HCT116 (cell line): ENCODE measurements around the gene TIGD2. TPM values are rescaled to one million over a fixed set of nuclear protein-coding genes. Genes with fewer than 3 reads are reported as not detected.

Source experiments
- ATAC-seq: fragments of 200-7000 bp; cut with Tn5 transposase; 2 replicates; pipeline ENCODE4 v1.9.1; 2020; ENCODE audit warnings: mild to moderate bottlenecking, moderate library complexity
- BruUV-seq: library from RNA; stranded (reverse); fragments of 400-500 nt; replicated peaks from 2 replicates; lab custom pipeline; 2021; lab: Mats Ljungman, UMichigan
- CTCF ChIA-PET: fragments of 300-600 bp; sonication (Branson Sonifier 250); formaldehyde crosslinking; loops from one replicate; lab custom pipeline; 2021; ENCODE audit warnings: antibody characterized with exemption; lab: Charles Lee
- POLR2A ChIA-PET: fragments of 300-600, 350-600 bp; sonication (Branson Sonifier 250); formaldehyde crosslinking; loops from one replicate; lab custom pipeline; 2021; ENCODE audit warnings: antibody characterized with exemption; lab: Charles Lee
- RAD21 ChIA-PET, 2 experiments: fragments of 300-600 bp; sonication (Branson Sonifier 250); formaldehyde crosslinking; loops; one replicate each; lab custom pipeline; 2023; ENCODE audit warnings: low total read pairs in 2 of 2; ENCODE audit not compliant: uncharacterized antibody in 2 of 2, unreplicated experiment in 2 of 2, low non-redundant PET in 1 of 2; lab: Charles Lee
- DNase-seq: peaks from one replicate; pipeline ENCODE4 v3.0.0-alpha.2; 2010; ENCODE audit warnings: low read depth, low spot score
- H2AFZ ChIP-seq: fragments of 200-600 bp; shearing (Covaris generic), sonication (generic); 2 replicates; pipeline ENCODE4 v1.6.1; 2017; ENCODE audit warnings: low read depth, mixed run types, mixed read lengths, antibody characterized with exemption, low read length; ENCODE audit not compliant: poor library complexity, severe bottlenecking
- H3K27ac ChIP-seq: 2 replicates; pipeline ENCODE4 v1.5.1; 2012; ENCODE audit warnings: low read depth, low read length
- H3K27me3 ChIP-seq: fragments of 200-600 bp; sonication (generic); 2 replicates; pipeline ENCODE4 v1.6.1; 2016; ENCODE audit warnings: mixed run types, low read length, mixed read lengths; ENCODE audit not compliant: insufficient read depth
- H3K36me3 ChIP-seq, 2 experiments: fragments of 200-500 bp in 1 of 2; fragments of 200-600 bp in 1 of 2; sonication (Bioruptor generic) in 1 of 2; sonication (generic) in 1 of 2; 2 replicates each; pipeline versions ENCODE4 v1.5.1 to v1.6.1; 2014 to 2016; ENCODE audit warnings: low read length in 2 of 2, inconsistent platforms in 1 of 2, mixed read lengths in 1 of 2, mixed run types in 1 of 2; ENCODE audit not compliant: insufficient read depth in 2 of 2, control insufficient read depth in 1 of 2
- H3K4me1 ChIP-seq, 2 experiments: fragments of 200-600 bp in 1 of 2; sonication (generic) in 1 of 2; 2 replicates each; pipeline versions ENCODE4 v1.5.1 to v1.6.1; 2012 to 2017; ENCODE audit warnings: low read length in 2 of 2, inconsistent platforms in 1 of 2, mild to moderate bottlenecking in 1 of 2, mixed read lengths in 1 of 2, mixed run types in 1 of 2, moderate library complexity in 1 of 2; ENCODE audit not compliant: insufficient read depth in 2 of 2, control insufficient read depth in 1 of 2
- H3K4me2 ChIP-seq: fragments of 200-600 bp; sonication (generic); 2 replicates; pipeline ENCODE4 v1.6.1; 2017; ENCODE audit warnings: mixed run types, low read length, mixed read lengths
- H3K4me3 ChIP-seq, 2 experiments: fragments of 200-600 bp in 1 of 2; sonication (generic) in 1 of 2; replicated peaks in 1 of 2; 2 replicates each; pipeline ENCODE4 v1.5.1; 2011 to 2016; ENCODE audit warnings: low read length in 2 of 2, control low read depth in 1 of 2, low read depth in 1 of 2, mild to moderate bottlenecking in 1 of 2, mixed read lengths in 1 of 2, mixed run types in 1 of 2
- H3K79me2 ChIP-seq: fragments of 200-600 bp; sonication (generic); 2 replicates; pipeline ENCODE4 v1.6.1; 2017; ENCODE audit warnings: mild to moderate bottlenecking, mixed run types, low read length, moderate library complexity, mixed read lengths; ENCODE audit not compliant: insufficient read depth
- H3K9ac ChIP-seq: fragments of 200-600 bp; sonication (generic); 2 replicates; pipeline ENCODE4 v1.6.1; 2016; ENCODE audit warnings: low read length, mixed read lengths
- H3K9me2 ChIP-seq: fragments of 200-600 bp; sonication (generic), shearing (Covaris generic); 2 replicates; pipeline ENCODE4 v1.6.1; 2017; ENCODE audit warnings: mixed run types, mild to moderate bottlenecking, moderate library complexity; ENCODE audit not compliant: insufficient read depth
- H3K9me3 ChIP-seq, 2 experiments: fragments of 200-500 bp in 1 of 2; fragments of 200-600 bp in 1 of 2; sonication (Bioruptor generic) in 1 of 2; sonication (generic) in 1 of 2; 2 replicates each; pipeline ENCODE4 v1.6.1; 2014 to 2017; ENCODE audit warnings: low read length in 2 of 2, mixed read lengths in 2 of 2, inconsistent platforms in 1 of 2, low read depth in 1 of 2, mild to moderate bottlenecking in 1 of 2, mixed run types in 1 of 2, moderate library complexity in 1 of 2; ENCODE audit not compliant: control insufficient read depth in 1 of 2, insufficient read depth in 1 of 2
- H4K20me1 ChIP-seq: fragments of 200-600 bp; sonication (generic), shearing (Covaris generic); 2 replicates; pipeline ENCODE4 v1.6.1; 2017; ENCODE audit warnings: mixed run types, mild to moderate bottlenecking, moderate library complexity; ENCODE audit not compliant: insufficient read depth
- ATF3 ChIP-seq: IDR thresholded peaks from 2 replicates; pipeline ENCODE4 v1.6.1; 2012
- FOSL1 ChIP-seq: IDR thresholded peaks from 2 replicates; pipeline ENCODE4 v1.6.1; 2012; ENCODE audit warnings: low read depth
- JUND ChIP-seq: IDR thresholded peaks from 2 replicates; pipeline ENCODE4 v1.6.1; 2012
- POLR2A ChIP-seq: IDR thresholded peaks from 2 replicates; pipeline ENCODE4 v1.7.0; 2011; ENCODE audit warnings: borderline replicate concordance; ENCODE audit not compliant: insufficient read depth, insufficient read length; ENCODE audit errors: extremely low read depth
- POLR2AphosphoS5 ChIP-seq: IDR thresholded peaks from 2 replicates; pipeline ENCODE4 v1.6.1; 2011; ENCODE audit warnings: mild to moderate bottlenecking, low read depth, low read length, moderate library complexity
- RAD21 ChIP-seq: IDR thresholded peaks from 2 replicates; pipeline ENCODE4 v1.6.1; 2012; ENCODE audit warnings: low read depth, mild to moderate bottlenecking
- REST ChIP-seq: IDR thresholded peaks from 2 replicates; pipeline ENCODE4 v1.6.1; 2012; ENCODE audit warnings: low read depth
- SIN3A ChIP-seq: IDR thresholded peaks from 2 replicates; pipeline ENCODE4 v1.6.1; 2012; ENCODE audit warnings: low read depth
- SRF ChIP-seq: IDR thresholded peaks from 2 replicates; pipeline ENCODE4 v1.6.1; 2012; ENCODE audit warnings: low read depth
- YY1 ChIP-seq: IDR thresholded peaks from 2 replicates; pipeline ENCODE4 v1.6.1; 2011; ENCODE audit warnings: low read length, low read depth, moderate library complexity, mild to moderate bottlenecking; ENCODE audit not compliant: insufficient replicate concordance; ENCODE audit errors: extremely low read depth
- ZFX ChIP-seq: fragments of 450-650 bp; IDR thresholded peaks from 2 replicates; pipeline ENCODE4 v1.6.1; 2017
- intact Hi-C: fragments of 100-400 bp; cut with micrococcal nuclease; formaldehyde crosslinking; loops from 2 replicates; pipeline ENCODE4 v1.10.0; 2022
- total RNA-seq: library from RNA; stranded (reverse); gene quantifications from one replicate; pipeline ENCODE4 v1.2.1, GENCODE V29; 2021; ENCODE audit not compliant: unreplicated experiment

Gene TIGD2
- total RNA-seq, 1 experiment from 2014 or later = 10.3 TPM

- Histone ChIP-seq H3K4me3 (no peak overlapping the region), H3K9ac (no peak overlapping the region), H3K4me1 (no peaks in the 10 kb centered on the region), H3K36me3 (no peaks in the 10 kb centered on the region), H3K27ac (no peak overlapping the region), H3K9me3 (no peaks in the 10 kb centered on the region), H4K20me1 (no peaks in the 10 kb centered on the region), H3K9me2 (0 out of 2 replicates have a peak, but pooled peaks cover 5% of the 10 kb centered on the region), H3K79me2 (no peaks in the 10 kb centered on the region), H3K27me3 (no peaks in the 10 kb centered on the region), H3K4me2 (no peak overlapping the region), H2AFZ (no peak overlapping the region)
- RAD21 ChIA-PET = no interaction called here
- CTCF ChIA-PET = no interaction called here
- DNase-seq (no peak), ATAC-seq (no peak)
- no peak for TF ChIP-seq JUND
- TF ChIP-seq RAD21 = no peak
- no peak for TF ChIP-seq ATF3
- no peak for TF ChIP-seq ZFX
- TF ChIP-seq YY1 = no peak
- no peak for TF ChIP-seq SRF
- TF ChIP-seq REST = no peak
- no peak for TF ChIP-seq POLR2A
- TF ChIP-seq FOSL1 = no peak
- TF ChIP-seq SIN3A = no peak
- TF ChIP-seq POLR2AphosphoS5 = no peak
- no TSS peak for BruUV-seq
- intact Hi-C loops = no loop called here
- POLR2A ChIA-PET = no interaction called here
Observed at GRCh38 chr4:89152972-89153371, 41.6 kb downstream of the TIGD2 start.
